Stimulated activated CD8-positive, alpha-beta memory T cell treated with anti-CD3 and anti-CD28 coated beads, Interleukin-7, amount 100 ng/mL, for 1 hour (primary cell): ENCODE results near the gene KIF6.

Source experiments
- DNase-seq, 2 donors: peaks; one replicate each; pipeline ENCODE4 v3.0.0-alpha.2; 2020; ENCODE audit warnings: low read depth in 2 of 2

Gene KIF6

GRCh38 chr6:39452306-39453145 is 272.7 kb downstream of the KIF6 start:
- DNase-seq: no peak

GRCh38 chr6:39451831-39452230 is 273.4 kb downstream of the KIF6 start:
- no peak for DNase-seq

DNA sequence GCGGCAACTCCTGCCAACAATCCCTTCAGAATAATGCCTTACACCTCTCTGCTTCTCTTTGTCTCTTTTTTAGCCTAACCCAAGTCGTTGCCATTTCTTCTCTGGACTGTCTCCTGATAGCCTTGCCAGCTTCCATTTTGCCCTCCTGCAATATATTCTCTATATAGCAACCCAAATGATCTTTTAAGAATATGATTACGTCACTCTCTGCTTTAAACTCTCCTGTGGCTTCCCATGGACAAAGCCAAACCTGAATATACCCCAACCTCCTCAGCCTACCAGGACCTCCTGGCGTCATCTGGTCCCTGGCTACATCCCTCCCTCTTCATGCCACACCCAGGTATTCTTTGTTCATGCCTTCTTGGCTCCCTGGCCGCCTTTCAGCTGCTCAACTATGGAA is 276.2 kb downstream of the KIF6 start:
- no peak for DNase-seq

DNA sequence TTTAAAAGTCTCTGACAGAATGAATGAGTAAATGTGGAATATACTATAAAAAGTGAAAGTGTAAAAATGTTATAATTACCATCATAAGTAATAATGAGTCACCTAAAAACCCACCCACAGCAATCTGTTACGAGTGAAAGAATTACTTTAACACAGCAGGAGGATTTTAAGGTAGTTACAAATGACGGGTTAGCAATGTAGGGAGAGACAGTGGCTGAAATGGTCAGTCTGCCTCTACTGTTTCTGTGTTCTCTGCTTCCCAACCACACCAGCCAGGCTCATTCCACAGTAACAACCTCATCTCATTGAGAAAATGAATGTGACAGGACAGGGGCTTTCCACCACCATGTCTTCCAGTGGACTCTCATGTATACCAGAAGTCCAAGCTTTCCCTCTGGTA is 278.3 kb downstream of the KIF6 start:
- no peak for DNase-seq

- no peak for DNase-seq
Observed at GRCh38 chr6:39445667-39446066, 279.5 kb downstream of the KIF6 start.

GRCh38 chr6:39444479-39445019 is 280.7 kb downstream of the KIF6 start:
- no peak for DNase-seq

GRCh38 chr6:39441986-39442385 is 283.2 kb downstream of the KIF6 start:
- DNase-seq: no peak

DNA sequence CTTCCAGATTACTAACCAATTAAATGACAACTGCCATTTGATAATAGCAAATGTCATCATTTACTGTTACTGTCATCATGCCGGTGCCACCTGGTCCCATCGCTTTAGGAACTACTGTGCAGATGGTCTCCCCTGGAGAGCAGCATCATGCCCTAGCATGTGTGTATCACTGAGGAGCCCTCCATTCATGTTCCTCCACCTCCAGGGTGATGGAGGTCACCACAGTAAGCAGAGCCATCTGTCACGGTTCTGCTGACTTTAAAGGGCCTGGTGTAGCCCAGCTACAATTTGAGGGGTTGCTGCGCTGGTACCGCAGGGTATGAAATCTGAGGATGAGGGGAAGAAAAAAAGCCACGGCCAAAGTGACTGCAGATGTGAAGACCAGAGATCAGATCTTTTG is 283.9 kb downstream of the KIF6 start:
- no peak for DNase-seq

GRCh38 chr6:39440039-39440426 is 285.2 kb downstream of the KIF6 start:
- no peak for DNase-seq

DNA sequence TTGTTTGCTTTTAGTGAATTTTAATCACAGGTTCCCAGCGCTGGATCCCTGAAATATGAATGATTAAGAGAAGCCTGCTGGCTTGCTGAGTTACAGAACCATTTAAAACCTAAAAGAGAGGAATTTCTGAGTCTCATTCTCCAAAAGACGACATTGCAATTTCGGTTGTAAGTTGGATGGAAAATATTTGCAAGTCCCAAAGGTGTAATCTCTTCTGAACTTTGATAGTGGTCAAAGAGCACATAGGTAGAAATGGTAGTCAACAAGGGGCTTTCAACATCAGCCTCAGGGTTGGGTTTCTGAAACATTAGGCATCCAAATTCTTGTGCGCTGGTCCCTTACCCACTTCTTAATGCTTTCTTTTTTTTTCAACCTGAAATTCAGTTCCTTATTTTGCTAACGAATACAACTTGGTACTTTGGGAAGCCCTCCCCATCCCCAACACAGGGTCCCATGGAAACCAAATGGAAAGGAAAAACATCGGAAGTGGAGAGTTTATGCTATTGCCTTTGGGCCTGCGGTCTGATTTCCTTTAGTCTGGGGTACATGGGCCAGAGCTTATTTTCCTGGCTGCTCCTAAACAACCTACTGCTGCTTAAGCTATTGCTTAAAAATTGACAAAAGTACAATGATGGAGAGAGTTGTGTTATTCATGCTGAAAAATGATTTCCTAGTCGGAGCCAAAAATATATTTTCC is 285.7 kb downstream of the KIF6 start:
- no peak for DNase-seq

DNA sequence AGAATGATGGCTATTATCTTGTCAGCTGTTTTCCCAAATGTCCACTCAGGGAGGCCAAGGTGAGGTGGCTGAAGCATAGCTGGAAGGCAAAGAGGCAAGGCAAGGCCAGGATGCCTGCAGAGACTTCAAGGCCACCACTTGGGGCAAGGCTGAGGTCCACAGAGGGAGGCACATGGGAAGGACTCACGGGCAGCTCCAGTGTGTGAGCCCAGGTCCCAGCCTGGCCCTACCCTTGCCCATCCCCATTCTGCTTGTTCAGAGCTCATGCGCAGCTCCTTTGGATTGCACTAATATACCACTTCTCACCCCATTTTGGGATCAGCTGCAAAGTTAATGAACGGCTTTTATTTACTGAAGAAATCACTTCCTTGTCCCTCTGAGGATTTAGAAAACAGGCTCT is 291.6 kb downstream of the KIF6 start:
- no peak for DNase-seq

DNA sequence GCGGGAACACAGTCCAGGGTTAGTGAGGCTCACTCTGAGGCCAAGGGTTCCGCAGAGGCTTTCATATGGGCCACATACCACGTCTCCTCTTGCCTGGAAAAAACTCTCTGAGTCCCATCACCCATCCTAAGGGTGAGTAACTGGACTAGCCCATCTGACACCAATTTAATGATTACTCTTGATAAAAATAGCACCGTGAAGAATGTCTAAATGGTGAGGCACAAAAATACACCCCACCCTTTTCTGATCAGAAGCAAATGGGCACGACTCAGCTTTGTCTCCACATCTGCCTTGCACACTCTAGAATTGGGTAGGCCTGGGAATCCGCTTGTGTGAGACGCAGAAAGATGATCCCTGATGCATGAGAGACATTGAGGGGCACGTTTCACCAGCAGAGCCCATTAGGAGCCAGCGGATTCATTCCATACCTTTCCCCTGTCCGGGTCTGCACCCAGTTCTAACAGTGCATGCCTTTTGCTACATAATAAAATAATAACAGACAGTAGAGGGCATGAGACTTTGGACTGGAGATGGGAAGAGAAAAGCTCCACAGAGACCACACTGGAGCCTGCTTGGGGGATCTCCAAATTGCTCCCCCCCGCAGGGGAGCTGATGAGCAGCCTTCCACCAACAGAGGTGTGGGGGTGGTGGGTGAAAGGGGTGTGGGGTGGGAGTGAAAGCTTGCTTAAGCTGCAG is 292.7 kb downstream of the KIF6 start:
- no peak for DNase-seq

DNA sequence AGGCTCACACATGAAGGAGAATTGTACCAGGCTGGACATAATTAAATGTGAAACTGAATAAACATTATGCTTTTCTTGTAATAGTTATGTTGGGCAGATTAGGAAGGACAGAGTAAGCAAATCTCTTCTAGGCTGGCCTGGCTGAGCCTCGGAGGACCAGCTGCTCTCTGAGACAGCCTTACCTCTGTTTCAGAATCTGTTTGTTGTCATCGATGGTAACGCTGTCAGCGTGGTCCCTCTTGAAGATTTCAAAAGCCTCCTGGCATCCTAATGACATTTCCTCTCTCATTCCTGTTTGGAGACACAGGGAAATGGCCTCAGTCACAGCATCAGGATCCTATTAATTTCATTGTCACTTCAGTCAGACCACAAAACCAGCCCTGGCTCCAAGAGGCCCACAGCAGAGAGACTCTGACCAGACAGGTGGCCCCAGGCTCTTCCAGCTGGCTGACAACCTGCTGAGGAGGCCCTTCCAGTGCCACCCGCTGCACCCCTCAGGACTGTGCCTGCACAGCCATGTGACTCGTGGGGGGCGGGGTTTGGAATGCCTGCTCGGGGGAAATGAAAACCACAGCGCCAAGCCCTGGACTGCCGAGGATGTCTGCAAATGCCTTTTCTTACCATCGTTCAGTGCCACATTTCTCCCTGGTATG is 294.2 kb downstream of the KIF6 start:
- DNase-seq: no peak

DNA sequence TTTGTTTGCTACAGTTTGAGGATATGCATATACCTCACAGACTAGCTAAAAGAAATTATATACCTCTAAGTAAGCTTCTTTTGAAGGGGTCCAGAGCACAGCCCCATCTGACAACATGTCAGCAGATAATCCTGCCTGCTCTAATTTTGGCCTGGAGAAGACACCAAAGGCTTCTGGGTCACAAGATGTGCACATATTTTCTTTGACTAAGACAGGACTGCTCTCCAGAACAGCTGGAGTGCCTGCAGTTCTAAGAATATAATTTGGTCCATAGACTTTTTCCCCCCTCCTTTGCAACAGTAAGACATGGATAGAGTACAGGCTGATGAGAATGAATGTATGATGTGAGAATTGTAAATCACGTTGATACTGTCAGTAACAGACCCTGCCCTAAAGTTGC is 294.8 kb downstream of the KIF6 start:
- DNase-seq: no peak

GRCh38 chr6:39428816-39429215 is 296.4 kb downstream of the KIF6 start:
- DNase-seq: no peak

DNA sequence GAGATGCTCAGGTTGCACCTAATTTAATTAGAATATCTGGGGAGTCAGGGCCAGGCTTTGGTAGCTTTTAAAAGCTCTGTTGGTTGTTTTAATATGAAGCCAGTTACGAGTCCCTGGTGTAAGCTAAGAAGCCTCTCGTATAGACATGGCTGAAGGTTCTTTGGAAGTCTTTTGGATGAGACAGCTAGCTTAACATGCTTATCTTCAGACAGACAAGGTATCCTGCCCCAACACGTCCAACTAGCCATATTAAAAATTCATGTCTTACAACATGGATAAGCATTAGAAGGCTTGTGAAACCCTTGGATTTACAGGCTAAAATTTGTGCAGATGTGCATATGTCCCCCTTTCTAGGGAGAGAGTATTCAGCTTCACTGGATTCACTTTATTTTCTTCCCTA is 297.1 kb downstream of the KIF6 start:
- DNase-seq: no peak

DNA sequence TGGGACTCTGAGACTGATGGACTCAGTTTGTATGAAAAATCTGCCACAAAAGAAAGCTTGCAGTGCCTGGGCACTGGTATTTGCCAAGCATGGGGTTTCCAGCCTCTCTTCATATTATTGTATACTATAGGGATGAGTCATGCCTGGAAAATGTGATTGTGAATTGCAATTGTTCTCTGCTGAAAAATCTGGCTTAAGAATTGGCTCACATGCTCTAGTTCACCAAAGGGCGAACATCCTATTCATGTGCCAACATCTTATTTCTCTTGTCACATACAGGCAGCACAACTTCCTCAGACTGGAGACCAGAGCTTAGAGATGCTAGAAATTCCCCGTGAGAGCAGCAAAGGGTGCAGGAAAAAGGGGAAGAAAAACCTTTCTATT is 299.1 kb downstream of the KIF6 start:
- no peak for DNase-seq

- DNase-seq: no peak
Observed at GRCh38 chr6:39425346-39426072, 299.7 kb downstream of the KIF6 start.

DNA sequence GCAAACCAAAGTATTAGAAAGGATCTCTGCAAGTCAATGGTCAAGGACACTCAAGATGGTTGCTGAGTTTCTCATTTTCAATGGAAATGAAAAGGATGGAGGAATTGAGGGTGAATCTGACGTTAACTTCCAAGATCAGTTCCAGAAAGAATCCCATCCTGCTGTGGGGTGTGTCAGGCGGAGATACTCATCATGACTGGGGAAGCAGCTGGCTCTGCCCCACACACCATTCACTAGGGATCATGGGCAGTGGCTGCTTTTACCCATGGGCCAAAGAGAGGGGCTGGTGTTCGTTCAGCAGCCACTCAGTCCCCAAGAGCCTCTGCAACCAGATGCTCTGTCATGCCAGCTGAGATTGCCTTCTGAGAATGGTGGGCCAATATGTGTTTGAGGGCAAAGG is 300.4 kb downstream of the KIF6 start:
- no peak for DNase-seq

DNA sequence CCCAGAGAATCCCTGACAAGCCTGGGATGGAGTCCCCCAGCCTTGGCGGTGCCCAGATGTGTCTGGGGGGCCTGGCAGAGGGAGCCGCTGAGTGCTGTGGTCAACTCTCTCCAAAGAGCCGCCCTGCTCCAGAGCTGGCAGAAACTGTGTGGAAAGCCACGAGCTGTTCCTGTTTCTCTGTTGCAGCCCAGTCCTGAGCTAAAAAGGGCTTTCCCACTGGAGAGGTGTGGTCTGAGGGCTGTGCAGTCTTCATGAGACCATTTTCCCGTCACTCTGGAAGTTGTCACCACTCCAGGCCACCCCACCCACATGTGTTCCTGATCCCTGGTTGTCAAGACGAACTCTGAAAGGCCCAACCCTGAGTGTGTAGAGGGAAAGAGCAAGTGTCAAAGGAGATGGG is 303.0 kb downstream of the KIF6 start:
- DNase-seq: no peak
